Inferior parietal cortex (tissue), 1 donor: ENCODE measurements around the gene NGEF.

Source experiments
- DNase-seq: peaks from one replicate; pipeline ENCODE4 v3.0.0-alpha.2; 2016; ENCODE audit errors: extremely low spot score

The NGEF gene

DNA sequence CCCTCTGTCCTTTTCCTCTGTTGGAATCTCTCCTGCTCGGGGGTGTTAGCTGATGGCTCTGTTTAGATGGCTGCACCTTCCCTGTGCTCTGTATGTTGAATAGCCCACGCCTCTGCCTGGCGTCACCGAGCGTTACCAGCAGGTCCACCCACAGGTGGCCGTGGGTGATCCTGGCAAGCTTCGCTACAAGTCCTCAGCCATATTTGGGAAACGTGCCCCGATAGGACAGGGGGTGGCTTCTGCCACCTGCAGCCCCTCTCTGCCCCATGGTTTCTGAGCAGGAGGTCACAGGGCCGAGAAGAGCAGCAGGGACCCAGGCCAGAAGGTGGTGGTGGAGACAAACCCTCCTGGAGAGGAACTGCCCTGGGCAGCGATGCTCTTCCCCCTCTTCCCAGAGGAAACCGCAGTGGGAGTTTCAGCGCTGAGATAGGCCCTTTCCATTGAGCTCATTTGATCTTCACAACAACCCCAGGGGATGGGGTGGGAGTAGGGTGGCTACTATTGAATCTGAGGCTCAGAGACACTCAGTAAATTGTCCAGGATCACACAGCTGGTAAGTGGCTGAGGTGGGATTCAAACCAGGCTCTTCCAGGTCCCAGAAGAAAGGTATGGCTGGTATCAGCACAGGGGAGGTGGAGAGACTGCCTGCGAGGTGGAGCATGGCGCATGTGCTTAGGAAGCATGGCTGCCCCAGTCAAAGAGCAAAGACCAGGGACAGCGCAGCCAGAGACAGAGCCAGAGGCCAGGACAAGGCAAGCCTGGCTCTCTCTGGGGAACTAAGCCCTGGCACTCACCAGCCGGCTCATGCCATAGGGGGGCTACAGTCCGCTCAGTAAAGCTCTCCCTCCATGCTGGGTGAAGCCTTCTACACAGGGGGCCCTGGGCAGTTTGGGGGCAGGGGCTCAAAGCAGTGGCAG is 15.0 kb downstream of the NGEF start:
- DNase-seq, result no peak

GRCh38 chr2:232994446-232994845 is 18.6 kb downstream of the NGEF start:
- DNase-seq, result no peak

- no peak for DNase-seq
Observed at GRCh38 chr2:232993231-232993821, 19.7 kb downstream of the NGEF start.

DNA sequence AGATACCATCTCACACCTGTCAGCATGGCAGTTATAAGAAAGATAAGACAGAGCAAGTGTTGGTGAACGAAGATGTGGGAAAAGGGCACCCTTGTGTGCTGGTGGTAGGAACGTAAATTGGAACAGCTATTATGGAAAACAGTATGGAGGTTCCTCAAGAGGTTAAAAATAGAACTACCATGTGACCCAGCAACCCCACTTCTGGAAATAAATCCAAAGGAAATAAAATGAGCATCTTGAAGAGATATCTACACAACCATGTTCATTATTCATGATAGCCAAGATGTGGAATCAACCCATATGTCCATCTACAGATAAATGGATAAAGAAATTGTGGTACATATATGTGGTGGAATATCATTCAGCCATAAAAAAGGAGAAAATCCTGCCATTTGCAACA is 26.9 kb downstream of the NGEF start:
- DNase-seq, result no peak

- DNase-seq, result no peak
Observed at GRCh38 chr2:232984451-232985207, 28.4 kb downstream of the NGEF start.

GRCh38 chr2:232983669-232984140 is 29.4 kb downstream of the NGEF start:
- DNase-seq, result no peak

- DNase-seq, result no peak
Observed at GRCh38 chr2:232982926-232983668, 30.0 kb downstream of the NGEF start.

GRCh38 chr2:232981767-232982360 is 31.2 kb downstream of the NGEF start:
- DNase-seq, result no peak

DNA sequence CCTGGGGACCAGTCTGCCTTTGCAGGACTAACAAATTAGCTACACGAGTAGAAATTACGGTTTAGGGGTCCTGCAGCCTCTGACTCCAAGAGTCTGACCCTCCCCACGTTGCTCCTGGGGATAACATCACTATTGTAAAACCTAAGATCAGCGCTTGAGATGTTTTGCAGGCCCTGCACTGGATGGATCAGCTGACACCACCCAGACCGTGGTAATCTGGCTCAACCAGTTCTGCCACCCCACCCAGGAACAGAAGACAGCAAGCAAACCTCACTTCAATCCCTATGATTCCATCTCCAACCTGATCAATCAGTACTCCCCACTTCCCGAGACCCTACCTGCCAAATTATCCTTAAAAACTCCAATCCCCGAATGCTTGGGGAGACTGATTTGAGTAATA is 31.7 kb downstream of the NGEF start:
- DNase-seq, result no peak

DNA sequence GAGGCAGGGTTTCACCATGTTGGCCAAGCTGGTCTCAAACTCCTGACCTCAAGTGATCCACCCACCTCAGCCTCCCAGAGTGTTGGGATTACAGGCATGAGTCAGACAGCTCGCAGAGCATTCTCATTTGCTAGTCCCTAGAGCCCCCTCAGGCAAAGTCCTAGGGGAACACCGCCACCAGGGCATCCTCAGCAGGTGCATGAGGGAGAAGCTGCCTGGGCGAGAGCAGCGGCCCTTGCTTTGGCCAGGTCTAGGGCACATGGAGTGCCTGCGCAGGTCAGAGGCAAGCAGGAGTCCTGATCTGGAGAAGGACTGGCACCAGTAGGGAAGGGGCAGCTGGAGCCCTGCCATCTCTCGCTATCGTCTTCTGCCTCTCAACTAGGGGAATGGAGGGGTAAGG is 32.4 kb downstream of the NGEF start:
- DNase-seq, result no peak

DNA sequence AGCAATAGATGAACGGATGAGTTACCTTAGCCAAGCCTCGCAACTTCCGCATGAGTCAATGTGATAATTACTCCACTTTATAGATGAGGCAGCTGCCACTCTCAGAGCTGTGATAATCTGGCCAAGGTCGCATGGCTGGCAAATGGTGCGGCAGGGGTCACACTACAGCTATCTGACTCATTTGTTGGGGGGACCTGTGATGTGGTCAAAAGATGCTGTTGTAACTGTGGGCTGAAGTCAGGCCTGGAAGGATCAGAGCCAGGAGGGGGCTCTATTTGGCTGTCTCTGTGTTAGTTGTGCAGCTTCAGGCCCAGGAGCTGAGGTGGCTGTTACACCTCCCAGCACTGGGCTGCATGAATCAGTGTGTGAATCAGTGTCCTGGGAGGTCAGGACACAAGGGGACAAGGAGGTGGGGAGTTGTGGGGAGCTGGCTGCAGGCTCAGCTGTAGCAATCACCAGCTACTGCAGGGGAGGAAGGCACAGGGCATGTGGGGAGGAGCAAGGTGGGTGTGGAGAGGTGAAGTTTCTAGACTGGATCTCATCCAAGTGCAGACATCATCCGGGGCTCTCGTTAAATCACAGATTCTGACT is 33.1 kb downstream of the NGEF start:
- DNase-seq, result no peak

DNA sequence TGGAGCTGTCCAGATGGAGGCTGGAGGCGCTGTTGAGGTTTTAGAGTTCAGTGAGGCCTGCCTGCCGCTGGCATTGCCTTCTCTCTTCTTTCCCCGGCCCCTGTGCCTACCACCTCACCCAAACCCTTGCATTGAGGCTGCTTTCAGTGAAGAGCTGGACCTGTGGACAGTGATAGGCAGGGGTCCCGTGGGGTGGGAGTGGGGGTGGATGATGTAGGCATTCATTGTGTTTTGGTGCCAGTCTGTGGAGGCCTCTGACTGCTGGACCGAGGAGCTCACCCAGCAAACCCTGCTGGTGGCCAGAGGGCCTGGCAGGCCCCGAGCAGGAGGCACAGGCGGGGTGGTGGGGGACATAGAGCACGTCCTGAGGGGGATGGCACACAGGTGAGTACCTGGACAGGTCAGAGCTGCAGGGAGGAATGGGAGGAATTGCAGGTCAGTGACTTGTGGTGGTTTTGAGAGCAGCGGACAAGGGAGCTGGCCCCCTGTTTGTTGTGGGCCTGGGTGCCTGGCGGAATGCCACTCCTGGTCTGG is 35.6 kb downstream of the NGEF start:
- no peak for DNase-seq

DNA sequence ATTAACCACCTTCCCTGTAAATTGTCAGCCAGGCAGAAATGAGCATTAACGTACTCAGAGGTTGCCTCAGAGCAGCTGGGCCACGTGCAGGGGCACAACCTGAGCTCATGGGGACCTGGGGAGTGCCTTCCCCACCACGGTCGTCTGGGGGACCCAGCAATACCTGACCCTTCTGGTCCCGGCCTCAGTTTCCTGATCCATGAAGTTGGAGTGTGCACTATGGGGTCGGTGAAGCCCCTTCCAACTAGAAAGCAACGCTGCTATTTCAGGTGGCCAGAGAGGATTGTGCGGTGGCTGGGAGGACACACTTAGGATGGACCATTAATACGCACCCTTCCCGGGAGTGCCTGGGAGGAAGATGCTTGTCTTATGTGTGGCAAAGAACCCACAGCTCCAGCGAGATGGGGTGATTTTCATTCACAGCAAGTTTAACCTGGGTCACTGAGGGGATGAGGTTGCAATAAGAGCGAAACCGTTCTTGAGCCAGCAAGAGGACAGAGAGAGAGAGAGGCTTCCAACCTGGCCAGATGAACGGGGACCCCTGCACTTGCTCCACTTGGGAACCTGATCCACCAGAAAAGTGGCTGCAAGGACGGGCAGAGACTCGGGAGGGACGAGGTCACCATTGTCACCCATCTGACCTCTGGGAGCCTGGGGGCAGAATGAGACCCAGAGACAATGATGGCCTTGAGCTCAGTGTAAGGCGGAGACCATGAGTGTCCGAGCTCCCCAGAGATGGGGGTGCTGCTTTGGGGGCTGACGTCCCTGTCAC is 36.2 kb downstream of the NGEF start:
- no peak for DNase-seq

DNA sequence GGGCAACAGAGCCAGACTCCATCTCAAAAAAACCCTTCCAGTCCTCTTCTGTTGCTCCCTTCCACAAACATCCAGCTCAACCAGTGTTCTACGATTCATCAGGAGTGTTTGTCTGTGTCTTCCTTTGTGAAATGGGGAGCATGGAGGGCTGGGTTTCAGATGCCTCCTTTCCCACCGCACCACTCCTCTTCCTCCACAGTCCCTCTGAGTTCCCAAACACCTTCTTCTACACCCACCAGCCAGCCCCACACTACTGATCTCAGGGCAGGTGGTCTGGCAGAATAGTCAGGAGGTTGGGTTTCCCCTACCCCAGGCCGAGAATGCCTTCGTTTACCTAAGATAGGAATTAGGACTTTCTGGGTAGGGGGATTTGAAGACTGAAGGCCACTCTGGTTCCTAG is 36.9 kb downstream of the NGEF start:
- DNase-seq, result no peak

- DNase-seq, result no peak
Observed at GRCh38 chr2:232974396-232974795, 38.7 kb downstream of the NGEF start.

DNA sequence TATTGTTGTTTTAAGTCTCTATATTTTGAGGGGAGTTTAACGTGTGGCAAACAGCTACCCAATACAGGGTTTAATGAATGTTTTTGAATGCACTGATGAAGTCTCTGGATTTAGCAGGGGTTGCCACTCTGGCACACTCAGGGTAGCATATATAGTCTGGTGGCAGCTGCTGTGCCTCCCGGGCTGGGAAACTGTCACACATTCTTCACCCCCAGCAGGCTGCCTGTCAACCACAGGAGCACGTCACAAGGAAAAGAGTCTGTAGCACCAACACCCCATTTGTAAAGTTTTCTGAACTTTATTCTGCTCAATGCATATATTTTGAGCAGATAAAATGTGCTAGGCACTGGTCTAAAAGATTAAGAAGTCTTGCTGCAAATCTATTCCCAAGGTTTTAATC is 39.3 kb downstream of the NGEF start:
- no peak for DNase-seq

GRCh38 chr2:232973011-232973735 is 39.9 kb downstream of the NGEF start:
- no peak for DNase-seq

DNA sequence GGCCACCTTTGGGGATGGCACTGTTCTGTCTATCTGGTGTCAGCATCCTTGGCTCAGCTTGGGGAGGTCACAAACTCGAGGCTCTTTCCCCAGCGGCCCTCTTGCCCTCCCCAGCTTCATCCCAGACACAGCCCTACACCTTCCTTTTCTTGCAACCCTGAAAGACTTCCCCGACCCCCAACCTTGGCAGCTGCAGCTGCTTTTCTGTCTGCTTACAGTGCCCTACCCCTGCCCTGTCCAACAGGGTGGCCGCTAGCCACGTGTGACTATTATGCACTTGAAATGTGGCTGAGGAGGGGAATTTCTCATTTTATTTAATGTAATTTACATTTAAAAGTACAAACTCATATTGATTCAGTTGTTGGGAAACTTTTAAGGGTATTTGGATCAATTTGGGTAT is 41.3 kb downstream of the NGEF start:
- no peak for DNase-seq

DNA sequence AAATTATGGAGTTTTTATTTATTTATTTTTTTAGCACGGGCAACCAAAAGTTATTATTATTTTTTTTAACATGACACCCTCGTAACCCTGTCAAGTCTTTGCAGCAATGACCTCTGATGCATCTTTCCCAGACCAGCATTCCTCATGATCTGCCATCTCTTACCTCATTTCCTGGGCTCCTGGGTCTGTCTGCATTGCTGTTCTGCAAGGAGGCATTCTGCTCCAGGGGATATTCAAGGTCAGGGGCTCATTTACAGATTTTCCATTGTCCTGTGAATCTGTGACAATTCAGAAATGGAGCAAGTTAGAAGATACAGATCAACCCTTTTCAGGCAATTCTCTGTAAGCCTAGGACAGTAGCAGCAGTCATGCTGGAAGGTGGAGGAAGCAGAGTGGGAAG is 43.0 kb downstream of the NGEF start:
- DNase-seq, result no peak
